ENCODE data around the gene FMN1. TPM values are rescaled to one million over a fixed set of nuclear protein-coding genes. Genes with fewer than 3 reads are reported as not detected.

FMN1 gene
- total and polyA plus RNA-seq, 2 of the 13 experiments (the other 11 are each of a cell fraction or from before 2014, with no cell fraction given) = 0.20 to 0.60 TPM

GRCh38 chr15:32965897-32966296, 228.6 kb downstream of the FMN1 start:
- ATAC-seq (no peak), DNase-seq (ENCODE audit: low spot score) (no peak), FAIRE-seq (no peak)
- in situ Hi-C loops (cut with HindIII; ENCODE audit: extremely low pct_ligation_motif_present, low pct_unique_long_range_greater_than_20kb) (no loop called here), intact Hi-C loops (cut with micrococcal nuclease; ENCODE audit: unreplicated experiment) (no loop called here)
- H3K79me2 ChIP-seq (ENCODE audit: insufficient read depth, low read length) = no peaks in the 10 kb centered on the region
- no peaks in the 10 kb centered on the region for H4K20me1 ChIP-seq (ENCODE audit: insufficient read depth, low read length)
- BruUV-seq (replicated peaks) = no TSS peak
- no peak overlapping the region for H3K4me2 ChIP-seq (ENCODE audit: low read depth, low read length)
- no peak overlapping the region for H3K27ac ChIP-seq (ENCODE audit: extremely low read length, insufficient read depth, low read length)
- no peaks in the 10 kb centered on the region for H3K9me3 ChIP-seq (ENCODE audit: low read length)
- ChIA-PET CTCF (ENCODE audit: low intra/inter-chr PET ratio, low total read pairs) (no interaction called here), POLR2A (no interaction called here)
- WGBS (ENCODE audit: low lambda C conversion rate) = 35% methylated on average over 6 of the region's 6 CpGs
- H3K27me3 ChIP-seq (ENCODE audit: control insufficient read depth in 1 of 2, insufficient read depth in 2 of 2, low read length in 2 of 2) = no peaks in the 10 kb centered on the region; a peak in 1 of 5 replicates
- H3K9ac ChIP-seq (ENCODE audit: insufficient read depth, low read depth, low read length) = no peak overlapping the region
- H3K36me3 ChIP-seq (replicated peaks in 1 of 2; ENCODE audit: control insufficient read depth in 1 of 2, insufficient read depth in 2 of 2, low read length in 2 of 2) = no peaks in the 10 kb centered on the region
- H3K4me1 ChIP-seq (ENCODE audit: insufficient read depth, low read length) = no peaks in the 10 kb centered on the region
- H3K4me3 ChIP-seq (replicated peaks in 1 of 3; ENCODE audit: insufficient read depth in 1 of 3, low read depth in 2 of 3, low read length in 3 of 3) = no peak overlapping the region
- H2AFZ ChIP-seq (ENCODE audit: low read length) = no peak overlapping the region
- TF ChIP-seq ARID2 (CRISPR knock-in tag; IDR thresholded peaks at IDR 0.05; ENCODE audit: borderline replicate concordance) (no peak), ZNF724P (CRISPR knock-in tag; IDR thresholded peaks at IDR 0.05; ENCODE audit: borderline replicate concordance) (no peak), CEBPB (IDR thresholded peaks at IDR 0.05; ENCODE audit: borderline replicate concordance, low read depth, low read length) (no peak), ZNF678 (CRISPR knock-in tag; IDR thresholded peaks at IDR 0.05) (no peak), KDM6A (CRISPR knock-in tag; IDR thresholded peaks at IDR 0.05; ENCODE audit: low read depth) (no peak), RERE (CRISPR knock-in tag; IDR thresholded peaks at IDR 0.05; ENCODE audit: low read depth) (no peak), ZNF343 (CRISPR knock-in tag; IDR thresholded peaks at IDR 0.05) (no peak), E2F2 (CRISPR knock-in tag; IDR thresholded peaks at IDR 0.05; ENCODE audit: borderline replicate concordance) (no peak), SETDB1 (CRISPR knock-in tag; IDR thresholded peaks at IDR 0.05; ENCODE audit: borderline replicate concordance) (no peak), TFDP2 (CRISPR knock-in tag; IDR thresholded peaks at IDR 0.05) (no peak), HNF4A (CRISPR knock-in tag; IDR thresholded peaks at IDR 0.05) (no peak), ZNF770 (CRISPR knock-in tag; IDR thresholded peaks at IDR 0.05) (no peak), MTA1 (CRISPR knock-in tag; IDR thresholded peaks at IDR 0.05; ENCODE audit: borderline replicate concordance) (no peak), ZMYM4 (CRISPR knock-in tag; IDR thresholded peaks at IDR 0.05) (no peak), IKZF4 (CRISPR knock-in tag; IDR thresholded peaks at IDR 0.05; ENCODE audit: borderline replicate concordance, low read depth, not compliant biosample characterization) (no peak), SNAI1 (CRISPR knock-in tag; IDR thresholded peaks at IDR 0.05; ENCODE audit: borderline replicate concordance) (no peak)

Measured in HepG2 (cell line).